Stomach (tissue), 4 donors: ENCODE results near the gene POU3F3.

Experiments
- EP300 ChIP-seq: sonication (generic); formaldehyde crosslinking; IDR thresholded peaks from one replicate; pipeline ENCODE4 v1.6.1; 2017; ENCODE audit warnings: antibody characterized with exemption
- POLR2A ChIP-seq, 4 donors: fragments of 450-650 bp; IDR thresholded peaks; one replicate each; pipeline ENCODE4 v1.6.1; 2016; ENCODE audit warnings: antibody characterized with exemption in 4 of 4, control low read depth in 2 of 4, mild to moderate bottlenecking in 1 of 4, moderate library complexity in 1 of 4
- POLR2AphosphoS5 ChIP-seq, 3 donors: sonication (generic); formaldehyde crosslinking; IDR thresholded peaks; one replicate each; pipeline ENCODE4 v1.6.1; 2016; ENCODE audit warnings: antibody characterized with exemption in 3 of 3
- TF ChIP-seq, protein P1 (sequence below), 7 experiments: fragments of 450-650 bp in 4 of 7; fragments of 200-600 bp in 3 of 7; sonication (generic) in 3 of 7; IDR thresholded peaks; one replicate each; pipeline ENCODE4 v1.5.1; 2016 to 2019; ENCODE audit warnings: antibody characterized with exemption in 7 of 7, control low read depth in 2 of 7, mild to moderate bottlenecking in 1 of 7

DNA sequence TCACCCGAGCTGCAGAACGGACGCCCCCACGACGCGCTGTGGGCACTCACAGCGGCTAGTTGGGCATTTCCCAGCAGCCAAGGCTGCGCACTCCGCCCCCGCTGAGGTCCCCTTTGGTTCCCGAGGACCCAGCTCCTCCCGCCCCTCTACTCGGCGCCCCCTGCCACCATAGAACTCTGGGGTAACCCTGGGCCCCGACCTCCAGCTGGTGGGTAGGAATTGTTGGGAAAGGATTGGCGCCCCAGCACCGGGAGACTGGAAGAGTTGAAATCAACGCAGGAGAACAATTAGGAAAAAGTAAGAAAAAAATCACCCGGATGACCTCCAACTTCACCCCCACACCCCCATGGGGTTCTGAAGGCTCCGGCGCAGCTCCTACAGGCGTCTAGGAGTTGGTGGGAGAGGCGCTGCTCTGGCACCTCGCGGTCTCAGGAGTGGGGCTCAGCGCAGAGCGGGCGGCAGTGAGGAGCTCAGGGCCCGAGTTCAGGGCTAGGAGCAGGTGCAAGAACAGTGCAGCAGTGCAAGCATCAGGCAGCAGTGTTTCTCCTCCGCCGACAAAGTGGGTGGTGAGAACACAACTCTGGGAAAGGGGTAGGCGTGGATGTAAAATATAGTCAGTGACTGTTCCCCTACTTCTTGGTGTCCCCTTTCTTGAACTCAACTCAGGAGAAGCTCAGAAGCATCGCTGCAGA lies 14.0 kb downstream of the POU3F3 start:
- TF ChIP-seq, protein P1, sequence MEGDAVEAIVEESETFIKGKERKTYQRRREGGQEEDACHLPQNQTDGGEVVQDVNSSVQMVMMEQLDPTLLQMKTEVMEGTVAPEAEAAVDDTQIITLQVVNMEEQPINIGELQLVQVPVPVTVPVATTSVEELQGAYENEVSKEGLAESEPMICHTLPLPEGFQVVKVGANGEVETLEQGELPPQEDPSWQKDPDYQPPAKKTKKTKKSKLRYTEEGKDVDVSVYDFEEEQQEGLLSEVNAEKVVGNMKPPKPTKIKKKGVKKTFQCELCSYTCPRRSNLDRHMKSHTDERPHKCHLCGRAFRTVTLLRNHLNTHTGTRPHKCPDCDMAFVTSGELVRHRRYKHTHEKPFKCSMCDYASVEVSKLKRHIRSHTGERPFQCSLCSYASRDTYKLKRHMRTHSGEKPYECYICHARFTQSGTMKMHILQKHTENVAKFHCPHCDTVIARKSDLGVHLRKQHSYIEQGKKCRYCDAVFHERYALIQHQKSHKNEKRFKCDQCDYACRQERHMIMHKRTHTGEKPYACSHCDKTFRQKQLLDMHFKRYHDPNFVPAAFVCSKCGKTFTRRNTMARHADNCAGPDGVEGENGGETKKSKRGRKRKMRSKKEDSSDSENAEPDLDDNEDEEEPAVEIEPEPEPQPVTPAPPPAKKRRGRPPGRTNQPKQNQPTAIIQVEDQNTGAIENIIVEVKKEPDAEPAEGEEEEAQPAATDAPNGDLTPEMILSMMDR (IDR thresholded peaks at IDR 0.05) = no peak
- TF ChIP-seq POLR2A (IDR thresholded peaks at IDR 0.05) = no peak
- TF ChIP-seq POLR2AphosphoS5 (IDR thresholded peaks at IDR 0.05) = no peak
- TF ChIP-seq EP300 = no peak
